Activated T-cell treated with anti-CD3 and anti-CD28 coated beads, Interleukin-2, amount 50 U/mL, for 48 hours (primary cell): Measurements from ENCODE around the gene MEGF6.

ENCODE experiments used
- DNase-seq, 2 experiments: peaks; one replicate each; pipeline ENCODE4 v3.0.0-alpha.2; 2020

Gene MEGF6

DNA sequence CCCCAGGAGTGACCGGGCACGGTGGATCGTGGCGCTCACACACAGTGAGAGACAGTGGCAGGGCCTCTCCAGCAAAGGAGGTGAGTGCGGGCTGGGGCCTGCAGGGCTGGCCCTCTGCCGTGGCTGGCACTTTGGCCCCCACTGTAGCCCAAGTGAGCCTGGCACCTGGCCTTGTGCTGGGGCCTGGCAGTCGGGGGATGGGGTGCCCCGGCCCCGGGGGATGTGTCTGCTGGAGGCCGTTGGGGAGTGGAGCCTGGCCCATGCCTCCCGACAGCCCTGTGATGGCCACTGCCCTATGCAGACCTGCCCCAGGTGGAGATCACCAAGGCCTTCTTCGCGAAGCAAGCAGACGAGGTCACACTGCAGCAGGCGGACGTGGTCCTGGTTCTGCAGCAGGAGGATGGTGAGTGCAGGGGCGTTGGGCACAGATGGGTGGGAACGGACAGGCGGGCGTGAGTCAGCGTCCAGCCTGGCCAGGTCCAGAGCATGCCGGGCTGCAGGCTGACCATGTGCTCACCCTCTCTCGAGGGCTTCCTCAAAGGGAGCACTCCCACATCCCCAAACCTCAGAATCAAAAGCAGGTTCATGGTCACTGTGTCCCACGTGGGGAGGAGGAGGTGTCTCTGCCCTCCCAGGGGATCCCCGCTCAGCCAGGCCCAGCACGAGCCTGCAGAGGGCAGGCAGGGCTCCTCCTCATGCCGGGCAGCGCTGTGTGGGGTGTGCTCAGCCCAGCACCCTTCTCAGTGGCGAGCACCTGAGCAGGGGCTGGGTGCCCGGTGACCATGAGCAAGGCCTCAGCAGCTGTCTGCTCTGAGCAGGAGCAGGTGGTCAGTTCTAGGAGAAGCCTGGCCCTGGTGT is 131.6 kb downstream of the MEGF6 start:
- DNase-seq, result no peak

DNA sequence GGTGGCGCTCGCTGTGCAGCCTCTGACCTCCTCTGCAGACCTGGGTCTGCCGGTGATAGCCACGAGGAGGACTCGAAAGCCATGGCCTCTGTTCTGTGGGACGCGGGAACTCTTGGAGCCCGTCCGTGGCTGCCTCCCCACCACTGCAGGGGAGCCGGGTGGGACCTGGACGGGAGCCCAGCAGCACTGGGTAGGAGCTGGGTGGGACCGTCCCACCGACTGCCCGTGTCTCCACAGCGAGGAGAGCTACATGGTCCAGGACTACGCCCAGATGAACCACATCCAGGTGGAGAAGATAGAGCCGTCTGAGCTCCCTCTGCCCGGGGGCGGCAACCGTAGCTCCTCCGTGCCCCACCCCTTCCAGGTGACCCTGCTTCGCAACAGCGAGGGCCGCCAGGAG is 133.1 kb downstream of the MEGF6 start:
- no peak for DNase-seq

DNA sequence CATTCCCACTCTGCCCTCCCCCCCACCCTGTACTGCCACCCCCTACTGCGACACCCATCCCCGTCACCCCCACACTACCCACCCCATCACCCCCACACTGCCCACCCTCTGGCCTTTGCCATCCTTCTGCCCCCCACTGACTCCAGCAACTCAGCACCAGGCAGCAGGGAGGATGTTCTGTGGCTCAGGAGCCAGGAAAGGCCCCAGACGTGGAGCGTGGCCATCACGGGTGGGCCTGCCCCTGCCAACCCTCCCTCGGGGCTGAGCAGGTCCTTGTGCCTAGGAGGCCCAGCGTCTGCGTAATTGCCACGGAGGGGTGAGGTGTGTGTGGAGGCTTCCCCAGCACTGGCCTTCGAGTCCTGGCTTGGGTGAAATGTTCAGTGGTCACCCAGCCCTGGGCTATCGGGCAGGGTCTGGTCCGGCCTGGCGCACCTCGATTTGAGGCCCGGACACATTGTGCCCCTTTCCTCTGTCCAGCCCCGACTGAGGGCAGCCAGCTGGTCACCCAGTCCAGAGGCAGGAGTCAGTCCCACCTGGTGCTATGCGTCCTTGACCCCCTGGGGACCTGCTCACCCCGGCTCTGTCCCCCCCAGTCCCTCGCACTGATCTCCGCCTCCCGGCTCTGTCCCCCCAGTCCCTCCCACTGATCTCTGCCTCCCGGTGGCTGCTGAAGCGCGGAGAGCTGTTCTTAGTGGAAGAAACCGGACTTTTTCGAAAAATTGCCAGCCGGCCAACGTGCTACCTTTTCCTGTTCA is 133.9 kb downstream of the MEGF6 start:
- DNase-seq, result no peak

DNA sequence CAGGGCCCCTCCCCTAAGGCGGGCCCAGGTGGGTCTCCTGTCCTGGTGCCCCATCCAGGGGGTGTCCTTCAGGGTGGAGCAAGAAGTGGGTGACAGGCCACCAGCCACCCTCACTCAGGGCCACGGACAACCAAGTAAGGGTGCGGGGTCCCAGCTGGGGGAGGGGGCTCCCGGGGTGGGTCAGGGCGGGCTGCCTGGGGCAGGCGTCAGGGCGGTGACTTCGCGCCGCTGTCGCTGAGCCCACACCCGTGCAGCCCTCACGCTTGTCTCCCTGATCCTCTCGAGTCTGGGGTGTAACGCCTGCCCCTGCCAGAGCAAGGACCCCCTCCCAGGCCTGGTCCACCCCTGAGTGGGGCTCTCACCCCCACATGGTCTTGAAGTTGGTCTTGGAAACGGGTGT is 134.6 kb downstream of the MEGF6 start:
- DNase-seq, result no peak

DNA sequence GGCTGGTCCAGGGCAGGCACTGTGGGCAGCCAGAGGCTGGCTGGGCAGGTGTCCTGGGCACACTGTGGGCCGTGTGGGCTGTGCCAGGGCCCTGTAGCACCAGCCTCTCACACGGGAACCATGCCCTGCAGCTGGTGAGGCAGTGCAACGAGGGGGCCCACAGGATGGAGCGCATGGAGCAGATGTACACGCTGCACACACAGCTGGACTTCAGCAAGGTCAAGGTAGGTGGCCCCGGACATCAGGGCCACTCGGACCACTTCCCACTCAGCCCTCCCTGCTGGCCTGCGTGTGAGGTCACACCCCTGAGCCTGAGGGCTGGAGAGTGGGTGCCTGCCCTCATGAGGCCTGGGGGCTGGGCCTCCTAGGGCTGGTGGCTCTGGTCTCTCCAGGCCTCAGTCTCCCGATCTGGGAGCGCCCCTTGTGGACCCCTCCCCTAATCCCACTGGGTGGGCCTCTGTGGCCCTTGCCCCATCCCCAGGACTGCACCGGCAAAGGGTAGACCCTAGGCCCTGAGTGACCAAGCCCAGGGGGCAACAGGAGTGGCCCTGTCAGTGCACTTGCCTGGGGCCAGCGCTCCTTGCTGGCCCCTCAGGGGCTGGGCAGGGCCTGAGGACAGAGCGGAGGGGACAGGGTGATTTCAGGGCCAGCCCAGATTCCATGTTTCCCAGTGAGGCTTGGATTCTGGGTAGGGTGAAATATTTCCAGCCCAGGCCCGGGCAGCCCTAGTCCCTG is 135.3 kb downstream of the MEGF6 start:
- DNase-seq, result no peak

DNA sequence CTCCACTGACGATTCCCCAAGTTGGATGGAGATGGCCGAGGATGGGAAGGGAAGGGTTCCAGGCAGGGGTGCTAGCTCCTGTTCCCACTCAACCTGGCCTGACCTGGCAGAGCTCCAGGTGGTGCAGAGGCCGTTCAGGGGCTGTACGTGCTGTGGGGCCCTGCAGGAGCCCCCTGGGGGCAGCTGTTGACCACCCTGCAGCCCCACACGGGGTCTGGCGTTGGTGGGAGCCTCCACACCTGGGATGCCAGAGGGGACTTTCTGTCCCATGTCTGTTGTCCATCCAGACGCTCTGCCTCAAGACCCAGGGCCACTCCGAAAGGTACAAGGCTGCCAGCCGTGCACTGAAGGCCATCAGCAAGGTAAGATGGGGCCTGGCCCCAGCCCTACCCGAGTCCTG is 136.9 kb downstream of the MEGF6 start:
- no peak for DNase-seq

DNA sequence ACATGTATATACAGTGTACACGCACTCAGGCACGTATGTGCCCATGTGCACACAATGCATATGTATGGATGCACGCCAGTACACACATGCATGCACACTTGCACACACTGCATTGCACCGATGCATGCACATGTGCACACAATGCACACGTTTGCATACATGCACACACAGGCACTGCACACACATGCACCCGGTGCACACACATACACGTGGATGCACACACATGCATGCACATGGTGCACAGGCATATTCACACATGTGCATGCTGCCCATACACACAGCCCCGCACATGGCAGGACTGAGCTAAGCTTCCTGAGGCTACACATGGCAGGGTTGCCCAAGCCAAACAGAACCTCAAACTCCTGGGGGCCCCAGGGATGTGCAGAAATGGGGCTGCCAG is 137.3 kb downstream of the MEGF6 start:
- DNase-seq, result no peak

DNA sequence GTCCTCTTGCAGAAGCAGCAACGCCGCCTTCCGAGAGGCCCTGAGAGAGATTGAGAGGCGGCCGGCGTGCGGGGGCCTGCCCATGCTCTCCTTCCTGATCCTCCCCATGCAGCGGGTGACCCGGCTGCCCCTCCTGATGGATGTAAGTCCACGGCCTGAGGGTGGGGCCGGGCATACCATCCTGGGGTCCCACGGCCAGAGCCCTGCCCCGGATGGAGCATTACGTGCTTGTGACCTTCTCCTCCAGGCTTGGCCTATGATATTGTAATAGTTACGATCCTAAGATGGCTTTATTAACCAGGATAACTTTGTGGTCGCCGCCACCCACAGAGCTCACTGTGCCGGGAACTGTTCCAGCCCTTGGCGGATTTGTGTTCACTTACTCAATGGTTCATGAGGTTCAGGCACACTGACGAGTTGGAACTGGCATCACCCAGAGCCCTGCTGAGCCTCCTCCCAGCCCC is 137.9 kb downstream of the MEGF6 start:
- no peak for DNase-seq

DNA sequence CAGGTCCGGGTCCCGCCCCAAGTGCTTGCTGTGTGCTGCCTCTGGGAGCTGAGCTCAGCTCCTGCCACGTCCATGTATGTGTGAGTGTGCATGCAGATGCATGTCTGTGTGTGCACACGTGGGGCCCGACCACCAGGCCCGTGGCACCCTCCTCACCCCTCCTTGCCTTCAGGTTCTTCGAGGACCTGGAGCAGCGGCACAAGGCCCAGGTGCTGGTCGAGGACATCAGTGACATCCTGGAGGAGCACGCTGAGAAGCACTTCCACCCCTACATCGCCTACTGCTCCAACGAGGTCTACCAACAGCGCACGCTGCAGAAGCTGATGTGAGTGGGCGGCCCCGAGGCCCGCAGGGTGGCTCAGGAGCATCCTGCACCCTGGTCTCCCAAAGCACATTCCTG is 138.4 kb downstream of the MEGF6 start:
- DNase-seq, result no peak

DNA sequence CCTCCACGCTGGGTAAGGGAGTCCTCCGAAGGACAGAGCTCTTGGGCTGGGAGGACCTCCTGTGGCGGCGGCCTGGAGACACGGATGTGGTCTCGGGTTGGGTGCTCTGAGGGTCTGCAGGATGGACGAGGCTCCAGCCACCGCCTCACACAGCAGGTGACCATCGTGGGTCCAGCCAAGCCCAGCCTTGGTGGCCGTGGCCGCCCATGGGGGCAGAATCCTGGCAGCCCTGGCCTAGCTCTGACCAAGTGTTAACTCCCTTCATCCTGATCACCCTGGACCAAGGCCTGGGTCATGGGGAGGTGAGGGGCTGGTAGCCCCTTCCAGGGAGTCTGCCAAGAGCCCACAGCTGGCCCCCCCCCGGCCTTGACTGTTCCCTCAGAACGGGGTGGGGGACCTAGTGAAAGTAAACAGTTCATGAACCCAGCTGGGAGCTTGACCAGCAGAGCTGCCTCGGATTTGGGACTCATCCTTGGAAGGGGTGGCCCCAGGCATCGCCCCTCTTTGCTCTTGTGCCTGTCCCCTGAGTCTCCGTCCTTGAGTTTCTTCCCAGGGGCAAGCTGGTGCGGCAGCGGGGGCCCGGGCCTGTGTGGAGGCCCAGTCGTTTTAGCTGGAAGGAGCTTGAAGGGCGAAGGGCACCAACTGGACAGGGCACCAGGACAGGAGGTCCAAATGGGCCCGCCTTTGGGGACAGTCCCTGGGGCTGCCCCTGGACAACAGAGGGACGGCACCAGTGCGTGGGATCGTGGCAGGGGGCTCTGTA is 139.0 kb downstream of the MEGF6 start:
- DNase-seq, result no peak

DNA sequence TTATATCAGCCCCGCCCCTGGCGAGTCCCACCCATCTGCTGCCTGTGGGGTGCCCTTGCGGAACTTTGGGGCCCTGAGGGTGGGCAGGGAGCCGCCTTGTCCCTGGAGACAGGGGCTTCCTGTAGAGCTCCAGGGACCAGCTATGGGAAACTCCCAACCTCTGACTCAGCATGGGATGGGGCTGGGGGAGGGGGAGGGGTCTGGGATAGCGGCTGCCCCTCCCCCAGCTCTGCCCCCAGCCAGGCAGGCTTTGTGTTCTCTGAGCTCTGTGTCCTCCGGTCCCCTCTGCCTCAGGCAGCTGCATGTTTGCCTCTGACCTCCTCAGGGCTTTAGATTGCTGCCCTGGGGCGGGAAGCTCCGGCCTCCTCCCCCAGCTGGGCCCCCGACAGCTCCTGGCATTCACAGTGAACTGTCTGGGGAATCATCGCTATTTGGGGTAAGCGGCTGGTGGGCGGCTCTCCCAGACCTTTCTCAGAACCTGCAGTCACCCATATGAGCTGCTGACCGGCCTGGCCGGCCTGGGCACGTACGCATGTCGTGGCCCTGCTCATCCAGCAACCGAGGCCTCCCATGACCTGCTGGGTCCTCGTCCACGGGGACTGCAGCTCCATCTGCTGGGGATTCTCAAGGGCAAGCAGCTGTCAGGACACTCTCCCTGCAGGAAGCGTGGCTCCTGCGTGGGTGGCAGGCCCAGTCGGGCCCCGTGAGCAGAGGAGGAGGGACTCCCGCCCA is 139.8 kb downstream of the MEGF6 start:
- no peak for DNase-seq

DNA sequence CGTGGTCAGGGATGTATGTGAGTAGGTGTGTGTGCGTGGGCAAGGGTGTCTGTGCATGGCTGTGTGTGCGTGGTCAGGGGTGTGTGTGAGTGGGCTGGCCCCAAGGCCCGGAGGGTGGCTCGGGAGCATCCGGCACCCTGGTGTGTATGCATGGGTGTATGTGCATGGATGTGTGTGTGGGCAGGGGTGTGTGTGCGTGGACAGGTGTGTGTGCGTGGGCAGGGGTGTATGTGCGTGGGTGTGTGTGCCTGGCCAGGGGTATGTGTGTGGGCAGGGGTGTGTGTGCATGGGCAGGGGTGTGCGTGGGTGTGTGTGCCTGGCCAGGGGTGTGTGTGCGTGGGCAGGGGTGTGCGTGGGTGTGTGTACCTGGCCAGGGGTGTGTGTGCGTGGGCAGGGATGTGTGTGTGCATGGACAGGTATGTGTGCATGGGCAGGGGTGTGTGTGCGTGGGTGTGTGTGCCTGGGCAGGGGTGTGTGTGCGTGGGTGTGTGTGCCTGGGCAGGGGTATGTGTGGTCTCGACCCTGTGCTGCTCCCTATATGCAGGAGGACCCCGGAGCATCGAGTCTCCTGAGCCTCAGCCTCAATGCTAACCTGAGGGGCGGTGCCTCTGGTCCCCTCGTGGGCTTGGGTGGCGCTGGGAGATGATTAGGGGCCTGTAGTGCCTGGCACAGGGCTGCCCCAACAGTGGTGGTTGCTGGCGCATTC is 140.5 kb downstream of the MEGF6 start:
- DNase-seq, result no peak

DNA sequence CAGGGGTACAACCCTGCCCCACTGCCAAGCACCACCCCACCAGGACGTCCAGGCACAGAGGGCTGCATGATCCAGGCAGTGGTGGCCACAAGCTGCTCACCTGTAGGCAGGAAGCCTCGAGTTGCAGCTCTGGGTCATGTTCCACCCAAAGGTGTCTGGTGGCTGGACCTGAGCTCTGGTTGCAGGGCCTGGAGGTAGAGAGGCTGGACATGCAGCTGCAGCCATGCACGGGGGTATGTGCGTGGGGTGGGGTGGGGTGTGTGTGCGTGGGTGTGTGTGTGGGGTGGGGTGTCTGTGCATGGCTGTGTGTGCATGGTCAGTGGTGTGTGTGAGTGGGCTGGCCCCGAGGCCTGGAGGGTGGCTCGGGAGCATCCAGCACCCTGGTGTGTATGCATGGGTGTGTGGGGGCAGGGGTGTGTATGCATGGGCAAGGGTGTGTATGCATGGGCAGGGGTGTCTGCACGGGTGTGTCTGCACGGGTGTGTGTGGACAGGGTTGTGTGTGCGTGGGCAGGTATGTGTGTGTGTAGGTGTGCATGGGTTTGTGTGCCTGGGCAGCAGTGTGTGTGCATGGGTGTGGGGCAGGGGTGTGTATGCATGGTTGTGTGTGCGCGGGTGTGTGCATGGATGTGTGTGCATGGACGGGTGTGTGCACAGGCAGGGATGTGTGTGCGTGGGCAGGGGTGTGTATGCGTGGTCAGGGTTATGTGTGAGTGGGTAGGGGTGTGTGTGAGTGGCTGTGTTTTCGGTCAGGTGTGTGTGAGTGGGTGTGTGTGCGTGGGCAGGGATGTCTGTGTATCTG is 141.3 kb downstream of the MEGF6 start:
- no peak for DNase-seq

DNA sequence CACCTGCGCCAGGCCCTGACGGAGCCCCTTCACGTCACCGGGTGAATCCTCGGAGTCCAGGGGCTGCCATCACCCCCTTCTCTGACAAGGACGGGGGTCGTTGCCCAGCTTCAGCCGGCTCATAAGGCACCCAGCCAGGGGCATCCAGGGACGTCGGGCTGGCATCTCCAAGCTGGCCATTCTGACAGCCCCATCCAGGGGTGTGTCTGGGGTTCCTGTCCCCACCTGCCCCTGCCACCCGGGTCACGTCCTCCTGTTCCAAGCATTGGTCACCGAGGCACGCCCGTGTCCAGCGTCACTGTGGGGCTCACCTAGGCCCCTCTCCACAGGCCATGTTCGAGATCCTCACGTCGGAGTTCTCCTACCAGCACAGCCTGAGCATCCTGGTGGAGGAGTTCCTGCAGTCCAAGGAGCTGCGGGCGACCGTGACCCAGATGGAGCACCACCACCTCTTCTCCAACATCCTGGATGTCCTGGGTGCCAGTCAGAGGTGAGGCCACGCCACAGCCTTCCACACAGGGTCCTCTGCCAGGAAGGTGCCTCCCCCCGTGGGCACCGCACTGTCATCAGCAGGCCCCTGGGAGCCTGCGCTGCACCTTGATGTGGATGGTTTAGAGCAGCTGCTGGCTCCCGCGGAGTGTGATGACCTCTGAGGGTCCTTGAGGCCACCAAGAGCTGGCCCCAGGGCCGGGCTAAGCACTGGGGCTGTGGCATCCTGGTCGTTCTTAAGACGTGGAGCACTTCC is 142.0 kb downstream of the MEGF6 start:
- no peak for DNase-seq

DNA sequence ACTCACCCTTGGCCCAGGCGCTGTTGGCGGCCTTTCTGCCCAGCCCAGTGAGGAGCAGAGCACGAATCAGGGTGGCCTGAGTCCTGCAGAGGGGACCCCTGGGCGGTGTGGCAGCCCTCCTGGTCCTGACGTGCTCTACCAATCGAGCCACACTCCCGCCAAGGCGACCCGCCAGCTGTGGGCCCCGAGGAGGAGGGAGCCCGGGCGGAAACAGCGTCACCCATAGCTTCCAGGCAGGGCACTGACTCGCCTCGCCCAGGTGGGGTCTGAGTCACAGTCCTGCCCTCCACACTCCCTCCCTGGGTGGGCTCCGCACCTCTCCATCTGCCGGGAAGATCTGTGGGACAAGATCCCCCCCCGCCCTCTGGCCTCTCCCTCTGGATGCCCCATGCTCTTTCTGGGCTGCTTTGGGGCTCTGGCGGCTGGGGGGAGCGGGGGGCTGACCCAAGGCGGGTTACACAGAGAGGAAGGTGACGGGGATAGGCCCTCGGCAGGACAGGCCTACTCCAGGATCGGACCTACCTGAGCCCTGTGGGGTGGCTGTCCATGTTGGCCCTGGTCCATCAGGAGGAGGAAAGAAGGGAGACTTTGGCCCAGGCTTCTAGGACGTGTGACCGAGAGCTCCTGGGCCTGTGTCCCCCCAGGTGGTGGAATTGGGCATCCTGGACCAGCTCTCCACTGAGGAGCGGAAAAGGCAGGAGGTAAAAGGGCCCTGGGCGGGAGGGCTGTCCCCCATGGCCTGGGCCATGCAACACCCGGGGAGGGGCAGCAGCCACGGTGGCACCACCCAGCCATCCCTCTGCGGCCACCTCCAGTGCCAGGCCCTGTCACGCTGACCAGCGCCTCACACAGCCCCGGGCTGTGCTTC is 142.8 kb downstream of the MEGF6 start:
- DNase-seq, result no peak

DNA sequence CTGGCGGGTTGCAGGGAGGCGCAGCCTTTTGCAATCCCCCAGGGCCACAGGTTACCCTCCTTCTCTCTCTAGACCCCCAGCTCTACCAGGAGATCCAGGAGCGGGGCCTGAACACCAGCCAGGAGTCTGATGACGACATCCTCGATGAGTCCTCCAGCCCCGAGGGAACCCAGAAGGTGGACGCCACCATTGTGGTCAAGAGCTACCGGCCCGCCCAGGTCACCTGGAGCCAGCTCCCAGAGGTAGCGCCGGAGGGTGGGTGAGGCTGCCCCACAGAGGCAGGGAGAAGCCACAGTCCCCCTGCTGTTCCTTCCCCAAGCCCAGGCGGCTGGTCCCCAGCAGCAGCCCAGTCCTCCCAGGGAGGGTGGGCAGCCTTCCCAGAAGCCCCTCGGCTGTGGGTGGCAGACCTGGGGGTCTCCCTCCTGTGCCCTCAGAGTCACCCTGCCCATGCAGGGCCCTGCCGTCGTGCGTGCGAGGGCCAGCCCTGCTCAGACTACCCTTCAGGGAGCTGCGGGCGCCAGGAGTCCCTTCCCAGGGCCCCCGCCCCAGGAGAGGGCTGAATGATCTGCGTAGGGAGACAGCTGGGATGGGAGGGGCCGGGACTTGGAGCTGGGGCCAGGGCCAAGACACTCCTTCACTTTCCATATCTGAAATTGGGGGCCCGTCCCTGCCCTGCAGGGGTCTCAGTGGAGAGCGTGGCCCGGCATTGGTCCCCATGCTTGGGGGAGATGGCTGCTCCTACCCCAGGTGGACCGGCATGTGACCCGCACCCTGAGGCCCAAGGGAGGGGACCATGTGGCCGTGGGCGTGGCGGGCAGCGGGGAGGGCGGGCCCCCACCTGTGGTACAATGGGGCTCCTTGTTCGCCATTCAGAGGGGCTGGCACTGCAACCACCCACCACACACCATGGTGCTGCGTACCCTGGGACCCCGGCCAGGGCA is 143.9 kb downstream of the MEGF6 start:
- no peak for DNase-seq

DNA sequence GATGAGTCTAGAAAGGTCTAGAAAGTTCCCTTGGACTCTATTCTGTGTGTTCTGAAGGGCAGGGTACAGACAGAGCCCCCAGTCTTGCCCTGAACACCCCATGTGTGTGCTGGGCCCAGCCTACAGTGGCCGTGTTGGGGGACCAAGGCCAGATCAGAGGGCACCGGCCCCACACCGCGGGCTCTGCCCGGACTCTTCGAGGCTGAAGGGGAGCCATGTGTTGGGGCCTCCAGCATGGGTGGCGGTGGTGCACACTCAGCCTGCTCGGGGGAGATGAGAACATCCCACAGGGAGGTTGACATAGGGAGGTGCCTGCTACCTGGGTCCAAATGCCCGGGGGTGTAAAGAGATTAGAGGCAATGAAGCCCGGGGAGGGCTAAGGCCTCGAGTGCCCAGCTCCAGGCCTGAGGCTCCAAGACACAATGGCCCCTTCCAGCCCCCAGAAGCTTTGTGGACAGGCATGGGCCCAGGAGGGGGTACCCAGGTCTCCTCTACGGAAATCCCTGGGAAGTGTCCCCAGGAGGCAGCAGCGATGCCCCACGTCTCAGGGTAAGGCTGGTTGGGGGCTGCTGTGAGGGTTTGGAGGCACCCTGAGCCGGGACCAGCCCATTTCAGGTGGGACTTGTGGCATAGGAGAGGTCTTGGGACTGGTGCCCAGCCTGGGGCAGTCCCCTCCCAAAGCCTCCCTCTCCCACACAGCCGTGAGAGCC is 144.8 kb downstream of the MEGF6 start:
- no peak for DNase-seq
